Breast epithelium (tissue), 3 donors: ENCODE measurements around the gene TRMT61B.

Experiments used
- POLR2A ChIP-seq: fragments of 450-650 bp; IDR thresholded peaks from one replicate; pipeline ENCODE4 v1.6.1; 2016; ENCODE audit warnings: antibody characterized with exemption, mild to moderate bottlenecking, moderate library complexity
- TF ChIP-seq, protein P1 (sequence below), 3 donors: fragments of 450-650 bp; IDR thresholded peaks; one replicate each; pipeline ENCODE4 v1.5.1; 2016 to 2017; ENCODE audit warnings: antibody characterized with exemption in 3 of 3, mild to moderate bottlenecking in 3 of 3, moderate library complexity in 3 of 3

DNA sequence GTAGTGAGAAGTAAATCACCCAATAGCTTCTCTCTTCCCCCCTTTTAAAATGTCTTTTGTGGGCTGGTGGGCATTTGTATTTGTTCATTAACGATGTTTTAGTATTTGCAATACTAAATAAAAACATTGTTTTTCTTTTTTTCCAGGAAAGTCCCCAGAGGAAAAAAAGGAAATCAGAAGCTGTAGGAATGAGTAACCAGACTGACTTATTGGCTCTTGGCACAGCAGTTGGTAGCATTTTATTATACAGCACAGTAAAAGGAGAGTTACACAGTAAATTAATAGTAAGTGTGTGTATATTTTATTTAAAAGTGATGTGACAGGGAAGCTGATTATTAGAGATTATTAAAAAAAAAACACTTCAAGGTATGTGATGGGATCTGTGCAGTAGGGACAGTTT, 31.7 kb upstream of the TRMT61B start:
- TF ChIP-seq, protein P1, sequence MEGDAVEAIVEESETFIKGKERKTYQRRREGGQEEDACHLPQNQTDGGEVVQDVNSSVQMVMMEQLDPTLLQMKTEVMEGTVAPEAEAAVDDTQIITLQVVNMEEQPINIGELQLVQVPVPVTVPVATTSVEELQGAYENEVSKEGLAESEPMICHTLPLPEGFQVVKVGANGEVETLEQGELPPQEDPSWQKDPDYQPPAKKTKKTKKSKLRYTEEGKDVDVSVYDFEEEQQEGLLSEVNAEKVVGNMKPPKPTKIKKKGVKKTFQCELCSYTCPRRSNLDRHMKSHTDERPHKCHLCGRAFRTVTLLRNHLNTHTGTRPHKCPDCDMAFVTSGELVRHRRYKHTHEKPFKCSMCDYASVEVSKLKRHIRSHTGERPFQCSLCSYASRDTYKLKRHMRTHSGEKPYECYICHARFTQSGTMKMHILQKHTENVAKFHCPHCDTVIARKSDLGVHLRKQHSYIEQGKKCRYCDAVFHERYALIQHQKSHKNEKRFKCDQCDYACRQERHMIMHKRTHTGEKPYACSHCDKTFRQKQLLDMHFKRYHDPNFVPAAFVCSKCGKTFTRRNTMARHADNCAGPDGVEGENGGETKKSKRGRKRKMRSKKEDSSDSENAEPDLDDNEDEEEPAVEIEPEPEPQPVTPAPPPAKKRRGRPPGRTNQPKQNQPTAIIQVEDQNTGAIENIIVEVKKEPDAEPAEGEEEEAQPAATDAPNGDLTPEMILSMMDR (IDR thresholded peaks at IDR 0.05) = no peak
- TF ChIP-seq POLR2A = no peak
